Measurements from ENCODE around the gene SVOP.
A peak's percentile ranks its signal among the peaks of the same experiment; 100 is the strongest.
"Not testable (repeated sequence)": the region's sequence is repeated elsewhere in the genome, so short reads cannot be mapped to it uniquely, and the experiment has no call there.

Gene SVOP

DNA sequence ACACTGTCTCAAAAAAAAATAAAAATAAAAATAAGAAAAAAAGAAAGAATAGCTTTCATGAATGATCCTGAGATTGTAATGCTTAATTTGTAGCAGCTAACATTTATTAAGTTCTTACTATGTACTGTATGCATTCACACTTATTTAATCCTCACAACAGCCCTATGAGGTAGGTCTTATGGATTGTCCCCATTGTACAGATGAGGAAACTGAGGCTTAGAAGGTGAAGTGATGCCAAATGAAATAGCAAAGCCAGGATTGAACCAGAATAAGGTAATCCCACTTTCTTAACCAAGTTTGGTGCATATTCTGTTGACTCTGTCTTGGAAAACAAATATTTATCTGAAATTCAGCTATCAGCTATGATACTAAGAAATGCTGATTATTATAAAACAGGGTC, 33.7 kb upstream of the SVOP start:
- Histone ChIP-seq H3K9ac (ENCODE audit: low read length) (no peak overlapping the region), H3K79me1 (ENCODE audit: low read length) (peaks cover 5% of the 10 kb centered on the region), H3K14ac (ENCODE audit: low read length) (no peak overlapping the region), H3K4me2 (ENCODE audit: low read length) (no peak overlapping the region), H3K27ac (ENCODE audit: low read depth, low read length) (no peak overlapping the region), H3K79me2 (ENCODE audit: control insufficient read depth, insufficient read depth, low read length, poor library complexity) (peaks cover 5% of the 10 kb centered on the region), H3K23ac (ENCODE audit: low read length) (no peak overlapping the region), H2BK12ac (ENCODE audit: low read length) (no peak overlapping the region), H3K9me3 (ENCODE audit: insufficient read depth, low read depth, low read length) (no peaks in the 10 kb centered on the region), H2AK5ac (ENCODE audit: low read length) (no peak overlapping the region), H3K18ac (ENCODE audit: low read length) (no peak overlapping the region), H4K8ac (ENCODE audit: low read depth, low read length) (no peak overlapping the region), H3K27me3 (ENCODE audit: insufficient read depth, low read length) (no peaks in the 10 kb centered on the region), H2BK5ac (ENCODE audit: low read depth, low read length, poor library complexity) (no peak overlapping the region), H3K4me1 (ENCODE audit: control insufficient read depth in 1 of 2, insufficient read depth in 2 of 2, low read length in 2 of 2) (peaks cover 6% of the 10 kb centered on the region in 2 experiments), H3K4ac (ENCODE audit: low read depth, low read length) (no peak overlapping the region), H4K91ac (ENCODE audit: low read depth, low read length) (no peak overlapping the region), H2BK120ac (ENCODE audit: insufficient read depth, low read length, poor library complexity) (no peak overlapping the region), H3K36me3 (ENCODE audit: control insufficient read depth in 1 of 2, insufficient read depth in 2 of 2, low read length in 2 of 2) (peaks cover 2 to 3% of the 10 kb centered on the region in 2 experiments), H2AFZ (ENCODE audit: insufficient read depth, low read length, poor library complexity) (no peak overlapping the region), H3K4me3 (ENCODE audit: low read depth, low read length) (no peak overlapping the region), H4K12ac (ENCODE audit: low read depth, low read length) (no peak overlapping the region)
- DNase-seq, result no peak

DNA sequence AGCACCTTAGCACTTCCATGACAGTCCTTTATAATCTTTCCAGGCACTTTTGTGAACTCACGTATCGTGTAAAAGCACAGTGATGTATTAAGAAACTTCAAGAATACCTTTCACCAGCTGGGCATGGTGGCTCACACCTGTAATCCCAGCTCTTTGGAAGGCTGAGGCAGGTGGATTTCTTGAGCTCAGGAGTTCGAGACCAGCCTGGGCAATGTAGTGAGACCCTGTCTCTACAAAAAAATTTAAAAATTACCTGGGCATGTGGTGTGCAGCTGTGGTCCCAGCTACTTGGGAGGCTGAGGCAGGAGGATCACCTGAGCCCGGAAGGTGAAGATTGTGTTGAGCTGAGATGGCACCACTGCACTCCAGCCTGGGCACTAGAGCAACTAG, 33.3 kb upstream of the SVOP start:
- H3K9me3 ChIP-seq (ENCODE audit: insufficient read depth, low read depth, low read length); DNase-seq; H3K9ac ChIP-seq (ENCODE audit: low read length); H2BK12ac ChIP-seq (ENCODE audit: low read length); H3K79me2 ChIP-seq (ENCODE audit: control insufficient read depth, insufficient read depth, low read length, poor library complexity); H2AK5ac ChIP-seq (ENCODE audit: low read length); H4K8ac ChIP-seq (ENCODE audit: low read depth, low read length); H3K36me3 ChIP-seq (ENCODE audit: control insufficient read depth in 1 of 2, insufficient read depth in 2 of 2, low read length in 2 of 2); H3K18ac ChIP-seq (ENCODE audit: low read length); H3K27me3 ChIP-seq (ENCODE audit: insufficient read depth, low read length); H2BK120ac ChIP-seq (ENCODE audit: insufficient read depth, low read length, poor library complexity); H3K4ac ChIP-seq (ENCODE audit: low read depth, low read length); H2AFZ ChIP-seq (ENCODE audit: insufficient read depth, low read length, poor library complexity); H3K79me1 ChIP-seq (ENCODE audit: low read length); H3K14ac ChIP-seq (ENCODE audit: low read length); H2BK5ac ChIP-seq (ENCODE audit: low read depth, low read length, poor library complexity); H4K12ac ChIP-seq (ENCODE audit: low read depth, low read length); H4K91ac ChIP-seq (ENCODE audit: low read depth, low read length); H3K27ac ChIP-seq (ENCODE audit: low read depth, low read length); H3K4me2 ChIP-seq (ENCODE audit: low read length); H3K4me1 ChIP-seq (ENCODE audit: control insufficient read depth in 1 of 2, insufficient read depth in 2 of 2, low read length in 2 of 2); H3K4me3 ChIP-seq (ENCODE audit: low read depth, low read length); H3K23ac ChIP-seq (ENCODE audit: low read length): not testable (repeated sequence)
- WGBS (ENCODE audit: extremely low coverage, insufficient coverage, insufficient read length), result no CpG with 5 or more reads among the region's 4 CpGs

DNA sequence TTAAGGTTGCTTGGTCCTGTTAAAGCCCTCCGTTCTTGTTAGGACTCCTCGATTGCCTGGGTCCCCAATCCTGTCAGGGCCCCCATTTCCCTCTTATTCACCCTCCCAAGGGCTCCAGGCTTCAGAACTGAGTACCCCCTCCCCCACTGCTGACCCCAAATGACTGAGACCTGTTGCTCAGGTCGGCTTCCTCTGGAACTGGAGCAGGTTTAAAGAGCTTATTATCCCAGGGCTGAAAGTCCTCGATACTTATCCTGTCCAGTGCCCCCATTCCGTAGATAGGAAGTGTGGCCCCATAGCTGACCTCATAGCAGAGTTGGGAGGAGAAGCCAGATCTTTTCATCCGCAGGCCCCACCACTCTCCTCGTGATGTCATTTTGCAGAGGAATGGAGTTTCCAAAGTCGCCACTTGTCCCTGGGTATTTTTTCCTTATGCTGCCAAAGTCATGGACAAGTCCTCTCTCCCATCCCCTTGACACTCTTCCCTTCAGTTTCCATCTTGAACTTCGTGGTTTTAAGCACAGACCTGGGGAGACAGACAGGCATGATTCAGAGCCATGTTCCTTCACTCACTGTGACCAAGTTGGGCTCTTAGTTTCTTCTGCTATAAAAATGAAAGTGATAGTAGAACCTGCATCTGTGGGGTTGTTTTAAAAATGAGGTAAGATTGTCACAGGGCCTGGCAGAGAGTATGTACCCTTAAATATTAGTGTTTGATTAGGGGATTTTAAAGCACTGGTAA, 32.7 kb upstream of the SVOP start:
- Histone ChIP-seq H3K79me2 (ENCODE audit: control insufficient read depth, insufficient read depth, low read length, poor library complexity) (peaks cover 5% of the 10 kb centered on the region), H3K27ac (ENCODE audit: low read depth, low read length) (no peak overlapping the region), H3K4me2 (ENCODE audit: low read length) (peak overlapping the region; percentile 95), H3K14ac (ENCODE audit: low read length) (no peak overlapping the region), H3K4me1 (ENCODE audit: control insufficient read depth in 1 of 2, insufficient read depth in 2 of 2, low read length in 2 of 2) (peaks cover 6% of the 10 kb centered on the region in 2 experiments), H4K8ac (ENCODE audit: low read depth, low read length) (peak overlapping the region; percentile 100), H2BK5ac (ENCODE audit: low read depth, low read length, poor library complexity) (no peak overlapping the region), H3K9ac (ENCODE audit: low read length) (peak overlapping the region; percentile 66), H3K4ac (ENCODE audit: low read depth, low read length) (peak overlapping the region; percentile 31), H3K9me3 (ENCODE audit: insufficient read depth, low read depth, low read length) (no peaks in the 10 kb centered on the region), H2BK120ac (ENCODE audit: insufficient read depth, low read length, poor library complexity) (no peak overlapping the region), H2AK5ac (ENCODE audit: low read length) (no peak overlapping the region), H3K4me3 (ENCODE audit: low read depth, low read length) (no peak overlapping the region), H3K23ac (ENCODE audit: low read length) (no peak overlapping the region), H2BK12ac (ENCODE audit: low read length) (no peak overlapping the region), H3K27me3 (ENCODE audit: insufficient read depth, low read length) (no peaks in the 10 kb centered on the region), H4K12ac (ENCODE audit: low read depth, low read length) (peak overlapping the region; percentile 68), H4K91ac (ENCODE audit: low read depth, low read length) (peak overlapping the region; percentile 33), H3K79me1 (ENCODE audit: low read length) (peaks cover 5% of the 10 kb centered on the region), H3K36me3 (ENCODE audit: control insufficient read depth in 1 of 2, insufficient read depth in 2 of 2, low read length in 2 of 2) (peaks cover 2 to 3% of the 10 kb centered on the region in 2 experiments), H2AFZ (ENCODE audit: insufficient read depth, low read length, poor library complexity) (peak overlapping the region; percentile 100), H3K18ac (ENCODE audit: low read length) (peak overlapping the region; percentile 57)
- no CpG with 5 or more reads among the region's 9 CpGs for WGBS (ENCODE audit: extremely low coverage, insufficient coverage, insufficient read length)
- DNase-seq, result peak in 1 of 2 donors; percentile 15

- peak within 1 kb of the TSS; percentile 97 for H2BK120ac ChIP-seq (ENCODE audit: insufficient read depth, low read length, poor library complexity)
- peak within 1 kb of the TSS; percentile 95 for H3K14ac ChIP-seq (ENCODE audit: low read length)
- peak within 1 kb of the TSS; percentile 95 for H3K4ac ChIP-seq (ENCODE audit: low read depth, low read length)
- H3K27ac ChIP-seq (ENCODE audit: low read depth, low read length), result no peak within 1 kb of the TSS
- H4K91ac ChIP-seq (ENCODE audit: low read depth, low read length), result peak within 1 kb of the TSS; percentile 84
- H3K27me3 ChIP-seq (ENCODE audit: insufficient read depth, low read length), result no peaks in the 10 kb centered on the region
- DNase-seq, result peak; percentile 67 to 89
- H3K4me2 ChIP-seq (ENCODE audit: low read length), result peak within 1 kb of the TSS; percentile 95
- no peaks in the 10 kb centered on the region for H3K9me3 ChIP-seq (ENCODE audit: insufficient read depth, low read depth, low read length)
- H3K9ac ChIP-seq (ENCODE audit: low read length), result peak within 1 kb of the TSS; percentile 78
- peaks cover 0 to 2% of the 10 kb centered on the region in 2 experiments for H3K36me3 ChIP-seq (ENCODE audit: control insufficient read depth in 1 of 2, insufficient read depth in 2 of 2, low read length in 2 of 2)
- peak within 1 kb of the TSS; percentile 98 for H3K4me3 ChIP-seq (ENCODE audit: low read depth, low read length)
- no CpG with 5 or more reads among the region's 61 CpGs for WGBS (ENCODE audit: extremely low coverage, insufficient coverage, insufficient read length)
- peaks cover 5% of the 10 kb centered on the region for H3K79me2 ChIP-seq (ENCODE audit: control insufficient read depth, insufficient read depth, low read length, poor library complexity)
- peak within 1 kb of the TSS; percentile 72 for H2AK5ac ChIP-seq (ENCODE audit: low read length)
- H4K8ac ChIP-seq (ENCODE audit: low read depth, low read length), result peak within 1 kb of the TSS; percentile 100
- peaks cover 6% of the 10 kb centered on the region in 2 experiments for H3K4me1 ChIP-seq (ENCODE audit: control insufficient read depth in 1 of 2, insufficient read depth in 2 of 2, low read length in 2 of 2)
- peak within 1 kb of the TSS; percentile 100 for H2AFZ ChIP-seq (ENCODE audit: insufficient read depth, low read length, poor library complexity)
- H4K12ac ChIP-seq (ENCODE audit: low read depth, low read length), result peak within 1 kb of the TSS; percentile 98
- H2BK12ac ChIP-seq (ENCODE audit: low read length), result peak within 1 kb of the TSS; percentile 71
- peaks cover 5% of the 10 kb centered on the region for H3K79me1 ChIP-seq (ENCODE audit: low read length)
- no peak within 1 kb of the TSS for H3K23ac ChIP-seq (ENCODE audit: low read length)
- peak within 1 kb of the TSS; percentile 96 for H3K18ac ChIP-seq (ENCODE audit: low read length)
- H2BK5ac ChIP-seq (ENCODE audit: low read depth, low read length, poor library complexity), result peak within 1 kb of the TSS; percentile 90
Measured at GRCh38 chr12:109052414-109053323, 31.8 kb upstream of the SVOP start, which contains the start of gene USP30. Gene USP30 (plus strand): TSS chr12:109052576. CDS start chr12:109052679, 103 bp downstream.
